DMS53 (cell line): ENCODE results near the gene POP7.
"Not testable (repeated sequence)": the region's sequence is repeated elsewhere in the genome, so short reads cannot be mapped to it uniquely, and the experiment has no call there.

Source experiments
- DNase-seq: peaks from one replicate; lab custom pipeline; 2025; lab: John Stamatoyannopoulos, UW

The POP7 gene

DNA sequence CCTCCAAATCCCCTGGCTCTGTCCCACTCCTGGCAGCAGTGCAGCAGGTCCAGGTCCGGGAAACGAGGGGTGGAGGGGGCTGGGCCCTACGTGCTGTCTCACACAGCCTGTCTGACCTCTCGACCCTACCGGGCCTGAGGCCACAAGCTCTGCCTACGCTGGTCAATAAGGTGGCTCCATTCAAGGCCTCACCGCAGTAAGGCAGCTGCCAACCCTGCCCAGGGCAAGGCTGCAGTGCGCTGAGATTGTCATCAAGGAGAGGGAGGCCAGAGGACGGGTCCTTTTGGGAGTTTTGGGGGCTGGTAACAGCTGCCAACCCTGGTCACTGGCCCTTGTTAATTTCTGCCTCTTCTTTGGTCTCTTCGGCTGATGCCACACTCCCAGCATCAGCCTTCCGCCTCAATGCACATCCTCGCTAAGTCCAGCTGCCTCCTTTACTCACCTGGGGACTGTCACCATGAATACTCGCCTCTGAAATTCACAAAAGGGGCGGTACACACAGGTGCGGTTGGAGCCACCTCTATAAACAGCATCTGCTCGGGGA is 17.9 kb downstream of the POP7 start:
- DNase-seq: no peak

DNA sequence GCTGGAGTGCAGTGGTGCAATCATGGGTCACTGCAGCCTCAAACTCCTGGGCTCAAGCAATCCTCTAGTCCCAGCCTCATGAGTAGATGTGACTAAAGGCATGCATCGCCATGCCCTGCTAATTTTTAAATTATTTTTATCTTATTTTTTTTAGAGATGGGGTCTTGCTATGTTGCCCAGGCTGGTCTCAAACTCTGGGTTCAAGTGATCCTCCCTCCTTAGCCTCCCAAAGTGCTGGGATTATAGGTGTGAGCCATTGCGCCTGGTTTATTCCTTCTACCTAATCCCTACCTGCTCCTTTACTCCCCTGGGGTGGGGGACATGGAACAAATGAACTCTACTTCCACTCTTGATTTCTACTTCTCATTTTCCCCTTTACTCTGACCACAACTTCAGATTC is 18.4 kb downstream of the POP7 start:
- not testable (repeated sequence) for DNase-seq

DNA sequence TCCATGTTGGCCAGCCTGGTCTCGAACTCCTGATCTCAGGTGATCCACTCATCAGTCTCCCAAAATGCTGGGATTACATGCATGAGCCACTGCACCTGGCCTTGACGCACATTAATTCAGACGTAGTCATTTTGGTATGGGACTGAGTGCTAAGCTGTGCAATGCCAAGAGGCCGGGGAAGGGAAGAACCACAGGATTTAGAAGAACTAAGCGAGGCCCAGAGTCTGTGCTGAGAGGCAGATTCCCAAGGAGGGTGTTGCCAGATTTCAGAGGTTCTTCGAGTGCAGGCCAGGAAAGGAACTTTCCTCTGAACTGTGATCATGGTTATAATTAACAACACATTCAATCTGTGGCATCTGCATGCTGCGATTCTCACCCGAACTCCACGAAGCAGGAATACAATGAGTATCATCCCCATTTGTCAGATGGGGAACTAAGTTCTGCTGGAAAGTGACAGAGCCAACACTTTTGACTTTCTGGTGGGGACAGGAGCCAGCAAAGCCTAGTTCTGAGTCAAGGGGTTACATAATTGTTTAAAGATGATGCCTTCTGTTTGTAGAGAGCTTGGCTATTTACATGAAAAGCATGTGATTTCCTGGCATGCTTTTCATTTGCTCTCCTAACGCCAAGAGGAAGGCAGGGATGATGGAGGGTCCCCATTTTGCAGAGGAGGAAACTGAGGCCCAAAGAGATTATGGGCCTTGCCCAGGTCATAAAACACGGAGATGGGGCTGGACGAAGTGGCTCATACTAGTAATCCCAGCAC is 21.3 kb downstream of the POP7 start:
- DNase-seq: peak; percentile 40

DNA sequence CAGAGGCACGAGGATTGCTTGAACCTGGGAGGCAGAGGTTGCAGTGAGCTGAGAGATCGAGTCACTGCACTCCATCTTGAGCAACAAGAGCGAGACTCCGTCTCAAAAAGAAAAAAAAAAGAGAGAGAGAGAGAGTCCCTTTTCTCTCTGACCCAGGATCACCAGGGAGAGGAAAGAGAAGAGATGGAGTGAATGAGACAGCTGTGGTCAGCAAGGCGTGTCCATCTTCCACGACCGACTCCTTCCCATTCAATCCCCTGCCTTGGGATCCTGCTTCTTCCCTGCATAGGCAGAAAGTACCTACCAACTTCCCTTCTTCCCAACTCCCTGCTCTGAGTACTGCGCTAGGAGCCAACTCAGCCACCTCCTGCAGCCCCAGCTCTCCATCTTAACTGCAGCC is 22.3 kb downstream of the POP7 start:
- DNase-seq: no peak

DNA sequence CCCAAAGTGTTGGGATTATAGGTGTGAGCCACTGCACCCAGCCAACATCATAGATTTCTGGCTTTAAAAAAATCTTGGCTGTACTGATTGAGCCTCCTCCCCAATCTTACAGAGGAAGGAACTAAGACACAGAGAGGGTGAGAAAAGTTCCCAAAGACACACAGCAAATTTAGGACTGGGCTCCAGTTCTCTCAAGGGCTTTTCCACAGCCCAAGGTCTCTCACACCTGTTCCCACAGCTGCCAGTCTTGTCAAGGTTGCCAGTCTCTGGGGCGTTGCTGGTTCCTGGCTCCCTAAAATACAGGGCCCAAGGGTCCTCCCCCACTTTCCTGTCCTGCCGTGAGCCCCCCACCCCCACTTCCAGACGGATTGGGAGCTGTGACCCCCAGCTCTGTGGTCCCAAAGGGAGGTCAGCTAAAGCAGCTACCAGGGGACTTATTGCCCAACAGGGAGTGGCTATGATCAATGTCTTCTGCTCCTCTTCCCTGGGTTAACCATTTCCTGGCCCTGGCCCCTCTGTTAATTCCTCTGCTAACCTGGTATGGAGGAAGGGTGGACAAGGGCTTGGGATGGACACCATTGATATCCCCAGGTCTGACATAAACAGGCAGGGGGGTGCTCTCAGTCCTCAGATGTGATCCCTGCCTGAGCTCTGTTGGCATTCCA is 24.3 kb downstream of the POP7 start:
- DNase-seq: no peak

DNA sequence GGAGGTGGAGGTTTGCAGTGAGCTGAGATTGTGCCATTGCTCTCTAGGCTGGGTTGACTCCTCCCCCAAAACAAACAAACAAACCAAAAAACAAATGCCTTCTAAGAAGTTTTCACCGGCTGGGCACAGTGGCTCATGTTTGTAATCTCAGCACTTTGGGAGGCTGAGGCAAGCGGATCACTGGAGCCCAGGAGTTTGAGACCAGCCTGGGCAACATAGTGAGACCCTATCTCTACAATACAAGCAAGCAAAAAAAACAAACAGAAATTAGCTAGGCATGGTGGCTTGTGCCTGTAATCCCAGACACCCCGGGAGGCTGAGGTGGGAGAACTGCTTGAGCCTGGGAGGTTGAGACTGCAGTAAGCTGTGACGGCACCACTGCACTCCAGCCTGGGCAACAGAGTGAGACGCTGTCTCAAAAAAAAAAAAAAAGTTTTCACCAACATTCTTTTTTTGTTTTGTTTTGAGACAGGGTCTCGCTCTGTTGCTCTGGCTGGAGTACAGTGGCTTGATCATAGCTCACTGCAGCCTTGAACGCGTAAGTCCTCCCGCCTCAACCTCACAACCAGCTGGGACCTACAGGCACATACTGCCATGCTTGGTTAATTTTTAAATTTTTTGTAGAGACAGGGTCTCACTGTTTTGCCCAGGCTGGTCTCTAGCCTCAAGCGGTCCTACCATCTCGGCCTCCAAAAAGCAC is 26.2 kb downstream of the POP7 start:
- no peak for DNase-seq

DNA sequence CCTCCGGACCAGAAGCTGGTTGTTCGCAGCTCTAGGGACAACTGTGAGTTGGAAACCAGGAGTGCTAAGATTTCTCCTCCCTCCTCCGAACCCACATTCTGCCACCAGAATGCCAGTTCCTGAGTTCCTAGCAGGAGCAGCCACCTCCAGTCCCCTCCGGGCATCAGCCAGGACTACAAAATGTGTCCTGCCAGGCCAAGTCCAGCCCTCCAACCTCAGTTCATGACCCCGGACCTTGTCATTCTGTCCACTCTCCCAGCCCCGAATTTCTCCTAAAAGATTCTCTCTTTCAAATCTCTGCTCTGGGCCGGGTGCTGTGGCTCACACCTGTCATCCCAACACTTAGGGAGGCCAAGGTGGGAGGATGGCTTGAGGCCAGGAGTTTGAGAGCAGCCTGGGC is 29.8 kb downstream of the POP7 start:
- DNase-seq: no peak

DNA sequence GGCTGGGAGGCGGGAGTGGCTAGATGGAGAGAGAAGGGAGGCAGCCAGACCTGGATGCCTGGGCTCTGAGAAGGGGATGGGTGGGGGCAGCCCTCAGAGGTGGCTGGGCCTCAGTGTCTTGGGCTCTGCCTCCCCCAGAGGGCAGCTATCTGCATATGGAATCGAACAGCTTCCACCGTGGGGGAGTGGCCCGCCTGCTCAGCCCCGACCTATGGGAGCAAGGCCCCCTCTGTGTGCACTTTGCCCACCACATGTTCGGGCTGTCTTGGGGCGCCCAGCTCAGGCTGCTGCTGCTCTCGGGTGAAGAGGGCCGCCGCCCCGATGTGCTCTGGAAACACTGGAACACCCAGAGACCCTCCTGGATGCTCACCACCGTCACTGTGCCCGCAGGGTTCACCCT is 30.8 kb downstream of the POP7 start:
- DNase-seq: no peak

DNA sequence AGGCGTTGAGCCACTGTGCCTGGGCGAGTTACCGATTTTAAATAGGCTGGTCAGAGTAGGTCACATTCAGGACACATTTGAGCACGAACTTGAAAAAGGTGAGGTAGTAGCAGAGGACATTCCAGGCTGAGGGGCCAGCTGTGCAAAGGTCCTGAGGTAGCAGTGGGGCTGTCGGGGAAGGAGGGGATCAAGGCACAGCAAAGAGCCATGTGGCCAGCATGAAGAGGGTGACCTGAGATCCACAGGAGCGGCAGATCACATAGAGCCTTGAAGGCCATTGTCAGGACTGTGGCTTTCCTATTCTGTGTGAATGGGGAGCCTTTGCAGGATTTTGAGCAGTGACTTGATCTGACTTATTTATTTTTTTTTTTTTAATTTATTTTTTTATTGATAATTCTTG is 34.0 kb downstream of the POP7 start:
- DNase-seq: no peak

DNA sequence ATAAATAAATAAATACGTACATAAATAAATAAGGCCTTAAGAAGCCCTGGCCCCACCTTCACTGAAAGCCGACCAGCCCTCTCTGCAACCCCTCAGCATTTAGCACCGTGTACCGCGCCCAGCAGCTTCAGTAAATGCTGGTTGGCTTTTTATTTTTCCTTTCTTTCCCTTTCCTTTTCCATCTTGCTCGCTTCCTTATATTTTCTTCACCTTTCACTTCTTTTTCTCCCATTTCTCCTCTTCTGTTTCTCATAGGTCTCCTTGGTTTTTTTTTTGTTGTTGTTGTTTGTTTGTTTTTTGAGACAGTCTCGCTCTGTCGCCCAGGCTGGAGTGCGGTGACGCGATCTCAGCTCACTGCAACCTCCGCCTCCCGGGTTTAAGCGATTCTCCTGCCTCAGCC is 38.7 kb downstream of the POP7 start:
- DNase-seq: no peak

DNA sequence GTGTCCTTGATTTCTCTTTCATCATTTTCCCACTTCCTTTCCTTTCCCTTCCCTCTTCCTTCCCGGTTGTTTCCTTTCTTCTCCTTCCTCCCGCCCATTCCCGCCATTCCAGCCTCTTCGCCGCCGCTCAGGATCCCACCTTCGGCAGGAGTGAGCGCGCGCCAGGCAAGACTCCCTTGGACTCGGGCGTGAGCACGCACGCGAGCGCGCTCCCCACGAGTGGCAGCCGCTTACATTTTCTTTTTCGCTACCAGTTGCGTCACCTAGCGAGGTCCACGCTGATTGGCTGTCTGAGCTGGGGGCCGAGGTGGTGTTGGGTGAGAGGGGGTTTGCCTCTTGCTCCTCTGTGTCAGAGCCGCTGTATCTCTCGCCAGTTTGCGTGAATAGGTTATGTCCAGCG is 39.3 kb downstream of the POP7 start:
- no peak for DNase-seq

DNA sequence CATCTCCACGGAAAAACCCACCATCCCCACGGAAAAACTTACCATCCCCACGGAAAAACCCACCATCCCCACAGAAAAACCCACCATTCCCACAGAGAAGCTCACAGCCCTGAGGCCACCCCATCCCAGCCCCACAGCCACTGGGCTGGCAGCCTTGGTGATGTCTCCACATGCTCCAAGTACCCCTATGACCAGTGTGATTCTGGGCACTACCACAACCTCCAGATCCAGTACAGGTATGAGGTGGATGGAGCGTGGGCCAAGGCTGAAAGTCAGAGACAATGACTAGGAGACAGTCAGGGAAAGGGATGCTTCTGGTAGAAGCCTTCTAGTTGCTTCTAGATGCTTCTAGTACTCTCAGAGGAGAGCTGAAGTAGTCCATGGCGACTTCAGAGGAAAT is 47.1 kb downstream of the POP7 start:
- DNase-seq: no peak

DNA sequence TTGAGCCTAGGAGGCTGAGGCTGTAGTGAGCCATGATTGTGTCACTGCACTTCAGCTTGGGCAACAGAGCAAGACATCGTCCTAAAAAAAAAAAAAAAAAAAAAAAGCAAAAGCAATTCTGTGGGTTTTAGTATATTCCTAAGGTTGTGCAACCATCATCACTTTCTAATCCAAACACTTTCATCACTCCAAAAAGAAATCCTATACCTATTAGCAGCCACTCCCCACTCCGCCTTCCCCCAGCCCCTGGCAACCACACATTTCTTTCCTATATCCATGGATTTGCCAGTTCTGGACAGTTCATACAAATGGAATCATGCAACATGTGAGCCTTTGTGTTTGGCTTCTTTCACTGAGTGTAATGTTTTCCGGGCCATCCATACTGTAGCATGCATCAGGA is 47.8 kb downstream of the POP7 start:
- no peak for DNase-seq
